Neural progenitor cell (in vitro differentiated cells): ENCODE data around the gene SLC22A23.

Source experiments
- CTCF ChIP-seq: fragments of 200-600 bp; sonication (generic); IDR thresholded peaks from 2 replicates; pipeline ENCODE4 v1.5.1; 2017; ENCODE audit warnings: antibody characterized with exemption, mild to moderate bottlenecking
- EZH2 ChIP-seq: fragments of 200-600 bp; sonication (generic); IDR thresholded peaks from 2 replicates; pipeline ENCODE4 v1.6.1; 2017; ENCODE audit warnings: antibody characterized with exemption, mild to moderate bottlenecking, moderate library complexity

GRCh38 chr6:3290931-3291211 lies 166.0 kb downstream of the SLC22A23 start:
- TF ChIP-seq CTCF (no peak), EZH2 (no peak)
